ENCODE measurements around the gene CTNND2.
A peak's percentile ranks its signal among the peaks of the same experiment; 100 is the strongest.

Gene CTNND2

DNA sequence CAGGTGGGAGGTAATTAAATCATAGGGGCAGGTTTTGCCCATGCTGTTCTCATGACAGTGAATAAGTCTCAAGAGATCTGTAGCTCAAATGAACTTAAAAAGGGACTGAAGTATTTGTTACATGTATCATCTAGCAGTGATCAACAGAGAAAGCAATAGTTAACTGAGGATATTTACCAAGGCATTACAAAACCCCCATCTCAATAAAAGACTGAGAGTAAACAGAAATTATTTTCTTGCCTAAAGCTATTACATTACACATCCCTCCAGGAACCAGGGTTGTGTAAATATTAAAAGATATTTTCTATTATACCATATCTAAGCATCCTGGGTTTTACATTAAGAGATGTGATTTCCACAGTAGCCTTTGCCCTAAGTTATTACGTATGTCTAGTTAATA, 169.9 kb downstream of the CTNND2 start:
- ChIA-PET POLR2A (no interaction called here), CTCF (interaction anchor here (1.4 kb wide), 1 partner anchor 14 kb away, joined by 3 read pairs; no protein-coding TSS in a partner anchor)
- TF ChIP-seq, protein P1, sequence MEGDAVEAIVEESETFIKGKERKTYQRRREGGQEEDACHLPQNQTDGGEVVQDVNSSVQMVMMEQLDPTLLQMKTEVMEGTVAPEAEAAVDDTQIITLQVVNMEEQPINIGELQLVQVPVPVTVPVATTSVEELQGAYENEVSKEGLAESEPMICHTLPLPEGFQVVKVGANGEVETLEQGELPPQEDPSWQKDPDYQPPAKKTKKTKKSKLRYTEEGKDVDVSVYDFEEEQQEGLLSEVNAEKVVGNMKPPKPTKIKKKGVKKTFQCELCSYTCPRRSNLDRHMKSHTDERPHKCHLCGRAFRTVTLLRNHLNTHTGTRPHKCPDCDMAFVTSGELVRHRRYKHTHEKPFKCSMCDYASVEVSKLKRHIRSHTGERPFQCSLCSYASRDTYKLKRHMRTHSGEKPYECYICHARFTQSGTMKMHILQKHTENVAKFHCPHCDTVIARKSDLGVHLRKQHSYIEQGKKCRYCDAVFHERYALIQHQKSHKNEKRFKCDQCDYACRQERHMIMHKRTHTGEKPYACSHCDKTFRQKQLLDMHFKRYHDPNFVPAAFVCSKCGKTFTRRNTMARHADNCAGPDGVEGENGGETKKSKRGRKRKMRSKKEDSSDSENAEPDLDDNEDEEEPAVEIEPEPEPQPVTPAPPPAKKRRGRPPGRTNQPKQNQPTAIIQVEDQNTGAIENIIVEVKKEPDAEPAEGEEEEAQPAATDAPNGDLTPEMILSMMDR (IDR thresholded peaks at IDR 0.05; ENCODE audit: control extremely low read depth, extremely low read depth, low read depth, missing control alignments) = no peak
- no peak for DNase-seq (ENCODE audit: extremely low spot score)

DNA sequence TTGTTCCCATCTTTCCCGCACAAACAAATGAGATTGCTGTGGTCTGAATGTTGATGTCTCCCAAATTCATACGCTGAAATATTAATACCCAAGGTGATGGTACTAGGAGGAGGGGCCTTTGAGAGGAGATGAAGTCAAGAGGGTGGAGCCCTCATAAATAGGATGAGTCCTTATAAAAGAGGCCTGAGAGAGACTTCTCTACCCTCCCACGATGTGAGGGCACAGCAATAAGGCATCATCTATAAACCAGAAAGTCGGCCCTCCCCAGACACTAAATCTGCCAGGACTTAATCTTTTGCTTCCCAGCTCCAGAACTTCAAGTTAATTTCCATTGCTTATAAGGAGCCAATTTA, 170.4 kb downstream of the CTNND2 start:
- CTCF ChIA-PET = no interaction called here
- TF ChIP-seq, protein P1 (IDR thresholded peaks at IDR 0.05; ENCODE audit: control extremely low read depth, extremely low read depth, low read depth, missing control alignments) = no peak
- no peak for DNase-seq (ENCODE audit: extremely low spot score)
- POLR2A ChIA-PET = no interaction called here

DNA sequence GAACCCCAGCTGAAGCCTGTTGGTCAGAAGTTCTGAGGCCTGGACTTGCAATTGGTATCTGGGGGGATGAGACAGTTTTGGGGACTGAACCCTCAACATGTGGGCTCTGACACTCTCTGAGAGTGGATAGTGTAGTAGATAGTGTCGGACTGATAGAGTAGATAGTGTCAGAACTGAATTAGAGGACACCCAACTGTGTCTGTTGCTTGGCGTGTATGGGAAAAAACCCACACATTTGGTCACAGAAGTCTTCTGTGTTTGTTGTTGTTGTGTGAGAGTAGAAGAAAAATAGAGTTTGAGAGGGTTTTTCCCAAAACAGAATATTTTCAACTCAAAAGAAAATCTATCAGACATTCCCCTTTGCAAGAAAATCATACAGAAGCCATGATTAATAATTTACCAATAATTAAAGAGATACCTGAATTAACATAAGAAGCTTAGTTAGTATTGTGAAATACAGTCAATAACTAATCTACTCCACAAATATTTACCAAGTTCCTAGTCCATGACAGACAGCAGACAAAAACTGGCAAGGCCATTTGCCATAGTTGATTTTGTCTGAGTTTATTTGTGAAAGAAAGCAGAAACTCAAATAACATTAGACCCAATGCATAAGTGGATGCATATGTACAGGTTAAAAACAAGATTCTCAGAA, 170.9 kb downstream of the CTNND2 start:
- POLR2A ChIA-PET = no interaction called here
- no peak for DNase-seq (ENCODE audit: extremely low spot score)
- CTCF ChIA-PET = no interaction called here
- TF ChIP-seq, protein P1 (IDR thresholded peaks at IDR 0.05; ENCODE audit: control extremely low read depth, extremely low read depth, low read depth, missing control alignments) = no peak

- ChIA-PET CTCF (no interaction called here), POLR2A (no interaction called here)
- DNase-seq (ENCODE audit: extremely low spot score) = no peak
- TF ChIP-seq, protein P1 (IDR thresholded peaks at IDR 0.05; ENCODE audit: control extremely low read depth, extremely low read depth, low read depth, missing control alignments) = no peak
These were observed 179.3 kb downstream of the CTNND2 start for GRCh38 chr5:11724940-11725339.

GRCh38 chr5:11719888-11720481, 184.3 kb downstream of the CTNND2 start:
- CTCF ChIA-PET = interaction anchor here (0.9 to 1.1 kb wide), 4 partner anchors 10 to 28 kb away, joined by 3 to 5 read pairs (median 4); no protein-coding TSS in a partner anchor
- no peak for DNase-seq (ENCODE audit: extremely low spot score)
- TF ChIP-seq, protein P1 (IDR thresholded peaks at IDR 0.05; ENCODE audit: control extremely low read depth, extremely low read depth, low read depth, missing control alignments) = peak; percentile 31
- POLR2A ChIA-PET = no interaction called here

GRCh38 chr5:11715461-11716196, 188.6 kb downstream of the CTNND2 start:
- TF ChIP-seq, protein P1 (IDR thresholded peaks at IDR 0.05; ENCODE audit: control extremely low read depth, extremely low read depth, low read depth, missing control alignments) = no peak
- POLR2A ChIA-PET = no interaction called here
- no peak for DNase-seq (ENCODE audit: extremely low spot score)
- CTCF ChIA-PET = no interaction called here
